Tibial nerve (tissue), 3 donors: ENCODE measurements around the gene ERC2.

ENCODE experiments used
- POLR2A ChIP-seq, 2 donors: fragments of 450-650 bp; IDR thresholded peaks; one replicate each; pipeline ENCODE4 v1.6.1; 2017; ENCODE audit warnings: antibody characterized with exemption in 2 of 2, mild to moderate bottlenecking in 2 of 2, moderate library complexity in 2 of 2
- TF ChIP-seq, protein P1 (sequence below), 5 experiments: fragments of 200-600 bp in 3 of 5; fragments of 450-650 bp in 2 of 5; sonication (generic) in 3 of 5; IDR thresholded peaks; one replicate each; pipeline ENCODE4 v1.5.1; 2016 to 2019; ENCODE audit warnings: antibody characterized with exemption in 5 of 5, mild to moderate bottlenecking in 3 of 5, moderate library complexity in 2 of 5

DNA sequence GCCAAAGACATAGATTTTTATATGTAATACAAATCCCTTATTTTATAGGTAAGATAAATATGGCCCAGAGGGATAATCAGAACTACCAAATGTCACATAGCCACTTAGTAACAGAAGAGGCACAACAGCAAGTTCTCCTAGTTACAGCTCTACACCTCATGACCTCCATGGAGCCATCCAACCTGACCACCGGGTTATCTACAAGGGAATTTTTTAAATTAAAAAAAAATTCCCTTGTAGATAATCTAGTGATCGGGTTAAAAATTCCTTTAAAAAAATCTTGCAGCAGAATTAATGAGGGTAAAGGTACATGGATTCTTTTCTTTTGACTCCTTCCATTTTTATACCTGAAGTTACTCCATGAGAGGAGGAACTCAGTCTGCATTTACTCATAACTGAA lies 615.9 kb downstream of the ERC2 start:
- TF ChIP-seq, protein P1, sequence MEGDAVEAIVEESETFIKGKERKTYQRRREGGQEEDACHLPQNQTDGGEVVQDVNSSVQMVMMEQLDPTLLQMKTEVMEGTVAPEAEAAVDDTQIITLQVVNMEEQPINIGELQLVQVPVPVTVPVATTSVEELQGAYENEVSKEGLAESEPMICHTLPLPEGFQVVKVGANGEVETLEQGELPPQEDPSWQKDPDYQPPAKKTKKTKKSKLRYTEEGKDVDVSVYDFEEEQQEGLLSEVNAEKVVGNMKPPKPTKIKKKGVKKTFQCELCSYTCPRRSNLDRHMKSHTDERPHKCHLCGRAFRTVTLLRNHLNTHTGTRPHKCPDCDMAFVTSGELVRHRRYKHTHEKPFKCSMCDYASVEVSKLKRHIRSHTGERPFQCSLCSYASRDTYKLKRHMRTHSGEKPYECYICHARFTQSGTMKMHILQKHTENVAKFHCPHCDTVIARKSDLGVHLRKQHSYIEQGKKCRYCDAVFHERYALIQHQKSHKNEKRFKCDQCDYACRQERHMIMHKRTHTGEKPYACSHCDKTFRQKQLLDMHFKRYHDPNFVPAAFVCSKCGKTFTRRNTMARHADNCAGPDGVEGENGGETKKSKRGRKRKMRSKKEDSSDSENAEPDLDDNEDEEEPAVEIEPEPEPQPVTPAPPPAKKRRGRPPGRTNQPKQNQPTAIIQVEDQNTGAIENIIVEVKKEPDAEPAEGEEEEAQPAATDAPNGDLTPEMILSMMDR (IDR thresholded peaks at IDR 0.05): no peak
- TF ChIP-seq POLR2A (IDR thresholded peaks at IDR 0.05): no peak
